H1 (cell line): ENCODE measurements around the gene RAB7B. TPM values are rescaled to one million over a fixed set of nuclear protein-coding genes. Genes with fewer than 3 reads are reported as not detected.

Source experiments
- CTCF ChIA-PET: fragments of 300-600 bp; sonication (Branson Sonifier 250); formaldehyde crosslinking; loops from one replicate; lab custom pipeline; 2021; ENCODE audit not compliant: partially characterized antibody; lab: Charles Lee
- POLR2A ChIA-PET: fragments of 300-600 bp; sonication (Branson Sonifier 250); formaldehyde crosslinking; loops from one replicate; lab custom pipeline; 2021; ENCODE audit warnings: inconsistent platforms; ENCODE audit not compliant: partially characterized antibody; lab: Charles Lee
- DNase-seq, 2 experiments: peaks; one replicate each; pipeline versions ENCODE4 v3.0.0 to v3.0.0-alpha.2; 2010 to 2022; ENCODE audit warnings: low spot score in 2 of 2, low read depth in 1 of 2, mixed read lengths in 1 of 2
- FAIRE-seq: peaks from 2 replicates; lab custom pipeline; 2011; peaks lifted over from hg19 to GRCh38; lab: Jason Lieb, UNC
- H2AFZ ChIP-seq: 2 replicates; pipeline ENCODE4 v1.8.1; 2012; ENCODE audit warnings: low read length, inconsistent platforms
- H2AK5ac ChIP-seq: 2 replicates; pipeline ENCODE4 v1.6.1; 2013; ENCODE audit warnings: low read depth, low read length
- H2BK120ac ChIP-seq: replicated peaks from 2 replicates; pipeline ENCODE3; 2013; ENCODE audit warnings: low read depth, low read length, inconsistent platforms
- H2BK12ac ChIP-seq: 2 replicates; pipeline ENCODE4 v1.6.1; 2013; ENCODE audit warnings: low read depth, low read length
- H2BK15ac ChIP-seq: 2 replicates; pipeline ENCODE4 v1.6.1; 2013; ENCODE audit warnings: low read length
- H2BK20ac ChIP-seq: 2 replicates; pipeline ENCODE4 v1.6.1; 2013; ENCODE audit warnings: low read length
- H2BK5ac ChIP-seq: 2 replicates; pipeline ENCODE4 v1.6.1; 2013; ENCODE audit warnings: low read depth, low read length
- H3K14ac ChIP-seq: 2 replicates; pipeline ENCODE4 v1.6.1; 2013; ENCODE audit warnings: inconsistent platforms; ENCODE audit not compliant: insufficient read length
- H3K18ac ChIP-seq: 2 replicates; pipeline ENCODE4 v1.6.1; 2013; ENCODE audit warnings: low read length; ENCODE audit errors: extremely low read depth
- H3K23ac ChIP-seq: 2 replicates; pipeline ENCODE4 v1.6.1; 2013; ENCODE audit warnings: inconsistent platforms; ENCODE audit not compliant: insufficient read length
- H3K23me2 ChIP-seq: 2 replicates; pipeline ENCODE4 v1.6.1; 2013; ENCODE audit warnings: low read depth, low read length
- H3K27ac ChIP-seq: 2 replicates; pipeline ENCODE4 v1.6.1; 2011; ENCODE audit warnings: low read depth, low read length, inconsistent platforms
- H3K27me3 ChIP-seq, 4 experiments: replicated peaks in 1 of 4; 1 replicate in 1 of 4; 2 replicates in 3 of 4; pipeline versions ENCODE4 v1.6.1 to v1.8.1; 2011 to 2013; ENCODE audit warnings: low read length in 3 of 4, mild to moderate bottlenecking in 3 of 4, inconsistent platforms in 2 of 4, mixed read lengths in 2 of 4, moderate library complexity in 1 of 4; ENCODE audit not compliant: control insufficient read depth in 3 of 4, insufficient read depth in 3 of 4; ENCODE audit errors: extremely low read depth in 1 of 4
- H3K36me3 ChIP-seq, 4 experiments: 2 replicates each; pipeline versions ENCODE4 v1.6.1 to v1.8.1; 2011 to 2013; ENCODE audit warnings: mild to moderate bottlenecking in 4 of 4, low read length in 3 of 4, moderate library complexity in 2 of 4, control low read depth in 1 of 4, inconsistent platforms in 1 of 4; ENCODE audit not compliant: insufficient read depth in 4 of 4, control insufficient read depth in 2 of 4
- H3K4ac ChIP-seq: replicated peaks from 2 replicates; pipeline ENCODE3; 2013; ENCODE audit warnings: low read length, low read depth, mixed read lengths, inconsistent platforms; ENCODE audit not compliant: insufficient read length
- H3K4me1 ChIP-seq, 4 experiments: replicated peaks in 1 of 4; 1 replicate in 1 of 4; 2 replicates in 3 of 4; pipeline versions ENCODE4 v1.6.1 to v1.8.1; 2011 to 2013; ENCODE audit warnings: low read length in 3 of 4, inconsistent platforms in 2 of 4, mixed read lengths in 1 of 4; ENCODE audit not compliant: insufficient read depth in 4 of 4, control insufficient read depth in 3 of 4
- H3K4me2 ChIP-seq, 2 experiments: 2 replicates each; pipeline versions ENCODE4 v1.6.1 to v1.8.1; 2011 to 2013; ENCODE audit warnings: low read depth in 2 of 2, low read length in 2 of 2, control low read depth in 1 of 2, inconsistent platforms in 1 of 2, mild to moderate bottlenecking in 1 of 2; ENCODE audit not compliant: insufficient read depth in 1 of 2
- H3K4me3 ChIP-seq, 4 experiments: fragments of 200-600, 300-600 bp in 1 of 4; sonication (generic), shearing (Covaris generic), sonication (Bioruptor Twin) in 1 of 4; 2 replicates each; pipeline versions ENCODE4 v1.5.1 to v1.8.1; 2011 to 2016; ENCODE audit warnings: low read length in 4 of 4, low read depth in 3 of 4, control low read depth in 2 of 4, inconsistent platforms in 2 of 4, mild to moderate bottlenecking in 2 of 4, mixed read lengths in 1 of 4, moderate library complexity in 1 of 4; ENCODE audit not compliant: insufficient read depth in 2 of 4; ENCODE audit errors: extremely low read depth in 1 of 4
- H3K56ac ChIP-seq: replicated peaks from 2 replicates; pipeline ENCODE3; 2013; ENCODE audit warnings: low read depth, mild to moderate bottlenecking, mixed read lengths, low read length, inconsistent platforms; ENCODE audit not compliant: insufficient read length
- H3K79me1 ChIP-seq: 2 replicates; pipeline ENCODE4 v1.6.1; 2013; ENCODE audit warnings: low read depth, low read length, control low read depth
- H3K79me2 ChIP-seq, 2 experiments: 2 replicates each; pipeline versions ENCODE4 v1.6.1 to v1.8.1; 2012 to 2013; ENCODE audit warnings: low read length in 2 of 2, mild to moderate bottlenecking in 2 of 2, inconsistent platforms in 1 of 2; ENCODE audit not compliant: insufficient read depth in 2 of 2, control insufficient read depth in 1 of 2
- H3K9ac ChIP-seq, 4 experiments: replicated peaks in 1 of 4; 1 replicate in 1 of 4; 2 replicates in 3 of 4; pipeline versions ENCODE4 v1.6.1 to v1.8.1; 2011 to 2013; ENCODE audit warnings: low read depth in 3 of 4, low read length in 3 of 4, control low read depth in 2 of 4, mild to moderate bottlenecking in 2 of 4, moderate library complexity in 2 of 4, inconsistent platforms in 1 of 4; ENCODE audit errors: extremely low read depth in 1 of 4
- H3K9me3 ChIP-seq, 2 experiments: 2 replicates each; pipeline versions ENCODE4 v1.6.1 to v1.8.1; 2012 to 2013; ENCODE audit warnings: mild to moderate bottlenecking in 2 of 2, moderate library complexity in 2 of 2, control low read depth in 1 of 2, inconsistent platforms in 1 of 2, low read depth in 1 of 2, low read length in 1 of 2, mixed read lengths in 1 of 2; ENCODE audit not compliant: insufficient read depth in 2 of 2
- H4K20me1 ChIP-seq, 2 experiments: replicated peaks in 1 of 2; 2 replicates each; pipeline versions ENCODE3 to v1.8.1; 2011 to 2013; ENCODE audit warnings: inconsistent platforms in 2 of 2, low read length in 2 of 2, mild to moderate bottlenecking in 1 of 2; ENCODE audit not compliant: insufficient read depth in 2 of 2, control insufficient read depth in 1 of 2
- H4K5ac ChIP-seq: 2 replicates; pipeline ENCODE4 v1.6.1; 2013; ENCODE audit warnings: low read length, low read depth, mixed read lengths, inconsistent platforms; ENCODE audit not compliant: insufficient read length
- H4K8ac ChIP-seq: 2 replicates; pipeline ENCODE4 v1.8.0; 2013; ENCODE audit warnings: mild to moderate bottlenecking, moderate library complexity, low read length, inconsistent platforms; ENCODE audit not compliant: insufficient read depth; ENCODE audit errors: extremely low read depth
- H4K91ac ChIP-seq: replicated peaks from 2 replicates; pipeline ENCODE3; 2013; ENCODE audit warnings: low read length, mixed read lengths, inconsistent platforms; ENCODE audit not compliant: insufficient read length
- CTCF ChIP-seq, 3 experiments: IDR thresholded peaks; 1 replicate in 2 of 3; 2 replicates in 1 of 3; pipeline versions ENCODE4 v1.5.1 to v1.6.1; 2011; ENCODE audit warnings: low read length in 3 of 3, mild to moderate bottlenecking in 3 of 3, inconsistent platforms in 2 of 3, low read depth in 1 of 3, moderate library complexity in 1 of 3; ENCODE audit not compliant: insufficient read depth in 1 of 3; ENCODE audit errors: control extremely low read depth in 1 of 3
- RAD21 ChIP-seq, 2 experiments: IDR thresholded peaks in 1 of 2; conservative IDR thresholded peaks in 1 of 2; 2 replicates each; pipeline ENCODE4 v1.6.1; 2011; ENCODE audit warnings: low read depth in 2 of 2, low read length in 2 of 2, improper control_type of control experiment in 1 of 2, inconsistent platforms in 1 of 2, mild to moderate bottlenecking in 1 of 2, moderate library complexity in 1 of 2
- RBBP5 ChIP-seq: IDR thresholded peaks from 2 replicates; pipeline ENCODE4 v1.7.1; 2012; ENCODE audit warnings: low read depth, mild to moderate bottlenecking, inconsistent platforms, low read length, moderate library complexity, borderline replicate concordance
- SIRT6 ChIP-seq: IDR thresholded peaks from one replicate; pipeline ENCODE4 v1.7.1; 2012; ENCODE audit warnings: low read length, inconsistent platforms
- USF2 ChIP-seq: IDR thresholded peaks from 2 replicates; pipeline ENCODE4 v1.6.1; 2011; ENCODE audit warnings: low read length, improper control_type of control experiment
- WGBS, 2 experiments: shearing (Covaris generic) in 1 of 2; methylation state at CpG; one replicate each; pipeline versions ENCODE4 v1.1.6 to v1.1.7; 2013 to 2015; ENCODE audit warnings: low lambda C conversion rate in 2 of 2, mixed read lengths in 2 of 2, inconsistent platforms in 1 of 2, low coverage in 1 of 2, missing lambda C conversion rate in 1 of 2; ENCODE audit not compliant: insufficient replicate concordance in 2 of 2, insufficient coverage in 1 of 2, insufficient read length in 1 of 2; ENCODE audit errors: extremely low coverage in 1 of 2, missing lambda C conversion rate in 1 of 2; 5-methylcytosine and 5-hydroxymethylcytosine counted together
- polyA plus RNA-seq, 7 experiments: library from polyadenylated mRNA; depleted of rRNA in 3 of 7; stranded (reverse) in 5 of 7; unstranded in 2 of 7; fragments of >200 nt in 5 of 7; fragments of 200-250 nt in 2 of 7; gene quantifications; 1 replicate in 5 of 7; 2 replicates in 1 of 7; 4 replicates in 1 of 7; pipeline versions ENCODE4 v1.2.1 to v1.2.3, GENCODE V29; 2011 to 2013; ENCODE audit warnings: missing spikeins in 2 of 7, mixed read lengths in 2 of 7
- total RNA-seq: library from RNA; stranded (reverse); fragmentation: NEBNext Ultra II Directional; extraction: Animal tissue kit (Norgen Biotek cat#: 25700); gene quantifications from 2 replicates; pipeline ENCODE4 v1.2.1, GENCODE V29; 2021

RAB7B gene
- total and polyA plus RNA-seq, 2 of the 8 experiments (the other 6 are each of a cell fraction or from before 2014, with no cell fraction given): 0.05 TPM; not detected in 1

GRCh38 chr1:205977402-205978014 lies 25.7 kb downstream of the RAB7B start:
- no peak overlapping the region for H3K9ac ChIP-seq
- ChIA-PET CTCF (interaction anchor here (0.6 to 13.6 kb wide), 77 partner anchors 9 to 448 kb away, joined by 3 to 394 read pairs (median 5); partner anchors contain the start of genes PM20D1, RAB29, RAB7B and SLC26A9), POLR2A (interaction anchor here (0.9 to 1.6 kb wide), 5 partner anchors 60 to 270 kb away, joined by 3 to 8 read pairs (median 3); no protein-coding TSS in a partner anchor)
- no peak overlapping the region for H2BK15ac ChIP-seq
- no peaks in the 10 kb centered on the region; a peak in 1 of 8 replicates for H3K36me3 ChIP-seq
- WGBS, 2 experiments: 94% methylated on average over 2 of the region's 2 CpGs; no CpG with 5 or more reads in 1 of the 2 experiments
- H3K27me3 ChIP-seq: no peaks in the 10 kb centered on the region; a peak in 1 of 7 replicates
- no peak overlapping the region for H2BK20ac ChIP-seq
- H3K18ac ChIP-seq: no peak overlapping the region
- peaks cover 0 to 4% of the 10 kb centered on the region in 2 experiments; a peak in 1 of 4 replicates for H3K9me3 ChIP-seq
- H3K56ac ChIP-seq: no peak overlapping the region
- no peak overlapping the region for H3K4me2 ChIP-seq
- H2BK5ac ChIP-seq: no peak overlapping the region
- peak; percentile 51 to 85 for DNase-seq
- FAIRE-seq: no peak
- H3K23me2 ChIP-seq: peaks cover 27% of the 10 kb centered on the region
- H2BK12ac ChIP-seq: no peak overlapping the region
- no peak overlapping the region for H3K23ac ChIP-seq
- H3K14ac ChIP-seq: no peak overlapping the region
- no peak overlapping the region for H2BK120ac ChIP-seq
- H3K79me1 ChIP-seq: peaks cover 5% of the 10 kb centered on the region
- H4K5ac ChIP-seq: no peak overlapping the region
- no peaks in the 10 kb centered on the region for H3K79me2 ChIP-seq
- no peak overlapping the region for H3K4ac ChIP-seq
- no peak overlapping the region for H4K91ac ChIP-seq
- TF ChIP-seq SIRT6 (no peak), CTCF (IDR thresholded peaks at IDR 0.05; ENCODE audit: control extremely low read depth in 1 of 3, insufficient read depth in 1 of 3, low read depth in 1 of 3, low read length in 3 of 3) (peak; percentile 93 to 98 (median 97)), RBBP5 (no peak), USF2 (0 out of 2 replicates have a peak, but pooled peaks have one; percentile 8), RAD21 (IDR thresholded peaks at IDR 0.05 in 1 of 2, conservative IDR thresholded peaks at IDR 0.05 in 1 of 2; ENCODE audit: low read depth in 2 of 2, low read length in 2 of 2) (peak; percentile 99 to 100)
- H3K27ac ChIP-seq: no peak overlapping the region
- H4K8ac ChIP-seq: no peak overlapping the region
- no peaks in the 10 kb centered on the region; a peak in 2 of 7 replicates for H3K4me1 ChIP-seq
- peaks cover 0 to 27% of the 10 kb centered on the region in 2 experiments for H4K20me1 ChIP-seq
- no peak overlapping the region for H3K4me3 ChIP-seq
- no peak overlapping the region for H2AFZ ChIP-seq
- no peak overlapping the region for H2AK5ac ChIP-seq
